ENCODE results near the gene SNX24. TPM values are rescaled to one million over a fixed set of nuclear protein-coding genes. Genes with fewer than 3 reads are reported as not detected.

Gene SNX24
- total RNA-seq, 2 donors from 2014 or later = 9.8 to 13.3 TPM

- Histone ChIP-seq H3K4me1 (replicated peaks) (no peaks in the 10 kb centered on the region), H3K27me3 (replicated peaks; ENCODE audit: insufficient read depth) (no peaks in the 10 kb centered on the region), H3K36me3 (no peaks in the 10 kb centered on the region), H3K9me3 (no peaks in the 10 kb centered on the region), H3K4me3 (no peak overlapping the region), H3K27ac (no peak overlapping the region)
- TF ChIP-seq POLR2A (IDR thresholded peaks at IDR 0.05) (no peak), POLR2AphosphoS5 (IDR thresholded peaks at IDR 0.05) (no peak), CTCF (IDR thresholded peaks at IDR 0.05) (no peak)
- 84% methylated on average over 1 of the region's 1 CpG for WGBS
- no peak for DNase-seq (ENCODE audit: low spot score)
- intact Hi-C loops (cut with DNase I) = no loop called here
Measured at GRCh38 chr5:122916490-122916889, 71.1 kb downstream of the SNX24 start.

- DNase-seq (ENCODE audit: low spot score) = no peak
- Histone ChIP-seq H3K9me3 (no peaks in the 10 kb centered on the region), H3K4me1 (replicated peaks) (no peaks in the 10 kb centered on the region), H3K36me3 (no peaks in the 10 kb centered on the region), H3K4me3 (no peak overlapping the region), H3K27me3 (replicated peaks; ENCODE audit: insufficient read depth) (no peaks in the 10 kb centered on the region), H3K27ac (no peak overlapping the region)
- intact Hi-C loops (cut with DNase I) = no loop called here
- 48% methylated on average over 1 of the region's 1 CpG for WGBS
- no peak for TF ChIP-seq CTCF (IDR thresholded peaks at IDR 0.05)
- TF ChIP-seq POLR2AphosphoS5 (IDR thresholded peaks at IDR 0.05) = no peak
- no peak for TF ChIP-seq POLR2A (IDR thresholded peaks at IDR 0.05)
Measured at GRCh38 chr5:122919969-122920368, 74.6 kb downstream of the SNX24 start.

- no peaks in the 10 kb centered on the region for H3K4me1 ChIP-seq (replicated peaks)
- WGBS = 76% methylated on average over 4 of the region's 4 CpGs
- no peak overlapping the region for H3K27ac ChIP-seq
- H3K4me3 ChIP-seq = no peak overlapping the region
- no peak for DNase-seq (ENCODE audit: low spot score)
- no peak for TF ChIP-seq CTCF (IDR thresholded peaks at IDR 0.05)
- no peak for TF ChIP-seq POLR2AphosphoS5 (IDR thresholded peaks at IDR 0.05)
- TF ChIP-seq POLR2A (IDR thresholded peaks at IDR 0.05) = no peak
- no peaks in the 10 kb centered on the region for H3K27me3 ChIP-seq (replicated peaks; ENCODE audit: insufficient read depth)
- no peaks in the 10 kb centered on the region for H3K9me3 ChIP-seq
- H3K36me3 ChIP-seq = no peaks in the 10 kb centered on the region
- intact Hi-C loops (cut with DNase I) = no loop called here
Measured at GRCh38 chr5:122921826-122922225, 76.4 kb downstream of the SNX24 start.

GRCh38 chr5:122924203-122924602 is 78.8 kb downstream of the SNX24 start:
- intact Hi-C loops (cut with DNase I) = no loop called here

More at GRCh38 chr5:122924203-122924602, 78.8 kb downstream of the SNX24 start:
- Histone ChIP-seq H3K9me3 (no peaks in the 10 kb centered on the region), H3K4me1 (replicated peaks) (no peaks in the 10 kb centered on the region), H3K4me3 (no peak overlapping the region), H3K36me3 (no peaks in the 10 kb centered on the region), H3K27ac (no peak overlapping the region), H3K27me3 (replicated peaks; ENCODE audit: insufficient read depth) (no peaks in the 10 kb centered on the region)
- no peak for DNase-seq (ENCODE audit: low spot score)
- WGBS = 50% methylated on average over 5 of the region's 5 CpGs
- TF ChIP-seq POLR2A (IDR thresholded peaks at IDR 0.05) = no peak
- TF ChIP-seq POLR2AphosphoS5 (IDR thresholded peaks at IDR 0.05) = no peak
- no peak for TF ChIP-seq CTCF (IDR thresholded peaks at IDR 0.05)
